ENCODE measurements around the gene TLE4.
"Not testable (repeated sequence)": the region's sequence is repeated elsewhere in the genome, so short reads cannot be mapped to it uniquely, and the experiment has no call there.

The TLE4 gene

DNA sequence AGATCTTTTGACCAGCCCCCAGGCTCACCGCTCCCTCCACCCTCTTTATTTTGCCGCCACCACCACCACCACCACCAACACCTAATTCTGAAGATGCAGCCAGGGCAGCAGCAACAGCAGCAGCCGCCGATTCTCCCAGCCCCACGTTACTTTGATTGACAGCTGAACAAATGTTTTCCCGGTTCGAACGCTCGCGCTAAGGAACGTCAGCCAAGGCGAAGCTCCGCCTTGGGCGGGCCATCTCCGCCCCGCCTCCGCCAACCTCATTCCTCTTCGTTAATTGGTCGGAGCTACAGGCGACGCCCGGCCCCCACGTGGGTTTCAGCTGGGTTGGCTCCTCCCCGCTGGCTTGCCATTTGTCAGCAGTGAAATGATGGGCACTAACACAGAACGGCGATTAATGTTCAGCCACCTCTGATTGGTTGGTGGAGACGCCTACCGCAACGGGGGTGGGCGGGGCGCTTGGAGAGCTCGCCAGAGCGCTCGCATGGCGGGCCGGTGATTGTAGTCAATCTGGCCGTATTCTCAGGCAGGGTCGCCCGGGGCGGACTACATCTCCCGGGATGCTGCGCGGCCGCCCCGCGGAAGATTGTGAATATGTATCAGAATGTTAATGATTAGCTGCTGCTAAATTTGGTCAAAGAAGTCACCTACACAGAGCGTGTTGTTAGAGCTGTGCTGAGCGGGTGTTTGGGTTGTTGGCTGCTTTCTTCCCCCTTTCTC, at the start of gene TLE4:
TLE4 (plus strand) TSS at position 657 of the 723 bp plus-strand sequence. CDS start 826 bp downstream, outside the sequence.
- DNase-seq (ENCODE audit: low spot score), result peak; percentile 98

DNA sequence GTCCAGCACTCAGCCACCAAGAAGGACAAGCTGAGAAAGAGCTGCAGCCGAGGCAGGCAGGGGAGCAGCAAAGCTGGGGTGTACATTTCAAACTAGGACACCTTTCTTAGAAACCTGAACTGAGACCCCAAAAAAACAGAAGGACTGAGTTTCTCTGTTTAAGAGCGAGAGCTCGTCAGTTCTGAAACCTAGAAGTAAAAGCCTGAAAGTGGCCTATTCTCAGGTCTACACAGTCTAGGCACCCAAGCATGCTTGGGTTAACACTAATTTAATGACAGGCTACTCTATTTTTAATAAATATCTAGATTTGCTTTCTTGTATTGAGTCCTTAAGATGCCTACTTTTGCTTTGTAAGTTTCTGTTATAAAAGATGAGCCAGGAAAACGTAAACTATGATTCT, 49.0 kb upstream of the TLE4 start:
- DNase-seq (ENCODE audit: low spot score), result no peak

DNA sequence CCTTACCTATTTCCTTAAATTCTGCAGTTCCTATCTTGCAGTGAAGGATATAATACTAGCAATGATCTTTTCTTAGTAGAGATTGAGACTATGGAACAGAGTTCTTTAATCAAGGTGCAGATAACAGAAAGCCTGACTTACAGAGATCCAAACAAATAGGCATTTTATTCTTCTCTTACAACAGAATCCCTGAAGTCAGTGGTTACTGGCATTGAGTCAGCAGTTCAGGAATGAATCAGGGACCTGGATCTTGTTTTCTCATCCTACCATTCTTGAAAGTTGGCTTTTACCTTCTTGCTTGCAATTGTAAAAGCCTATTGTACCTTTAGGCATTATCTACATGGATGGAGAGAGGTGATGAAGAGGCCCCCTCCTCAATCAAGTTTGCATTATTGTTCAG, 47.5 kb upstream of the TLE4 start:
- peak; percentile 16 for DNase-seq (ENCODE audit: low spot score)

DNA sequence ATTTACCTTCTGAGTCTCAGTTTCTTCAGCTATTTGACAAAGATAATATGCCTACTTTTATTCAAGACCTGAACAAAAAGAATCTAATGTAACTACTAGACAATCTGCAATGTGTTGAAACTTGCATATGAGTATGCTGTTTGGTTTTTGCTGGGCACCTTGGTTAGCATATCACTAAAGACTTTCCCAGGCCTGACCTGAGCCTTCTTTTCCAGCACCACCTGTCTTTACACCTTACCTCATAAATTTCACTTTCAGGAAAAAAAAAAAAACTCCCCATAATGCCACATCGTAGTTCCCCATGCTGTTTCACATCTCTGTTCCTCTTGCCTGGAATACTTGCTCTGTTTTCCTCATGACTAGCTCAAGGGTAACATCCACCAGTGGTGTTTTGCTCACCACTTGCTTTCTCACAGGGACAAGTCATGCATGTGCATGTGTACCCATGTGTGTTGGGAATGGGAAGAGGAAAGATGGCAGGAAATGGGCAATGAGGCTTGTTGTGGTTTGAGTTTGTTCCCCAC, 45.6 kb upstream of the TLE4 start:
- no peak for DNase-seq (ENCODE audit: low spot score)

DNA sequence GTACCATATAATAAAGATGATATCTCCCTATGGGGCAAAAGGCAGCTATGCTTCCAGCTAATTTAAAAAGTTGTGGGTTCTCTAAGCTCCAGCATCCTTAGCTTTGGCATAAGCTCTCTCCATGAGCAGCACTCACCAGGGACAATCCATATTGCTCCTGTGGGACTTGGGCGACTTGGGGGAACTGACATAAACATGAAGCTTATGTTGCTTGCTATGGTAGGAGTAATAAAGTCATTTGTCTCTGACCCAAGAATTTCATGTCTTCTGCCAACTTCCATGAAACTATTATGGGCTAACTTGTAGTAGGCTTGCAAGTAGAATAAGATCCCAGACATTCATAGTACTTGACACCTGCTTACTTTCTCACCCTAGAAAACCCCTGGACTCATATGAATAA, 36.2 kb upstream of the TLE4 start:
- DNase-seq (ENCODE audit: low spot score), result no peak

GRCh38 chr9:79537838-79538237, 33.9 kb upstream of the TLE4 start:
- no peak for DNase-seq (ENCODE audit: low spot score)

- DNase-seq (ENCODE audit: low spot score), result no peak
These were observed 28.8 kb upstream of the TLE4 start for GRCh38 chr9:79542735-79543620.

GRCh38 chr9:79544375-79544774, 27.4 kb upstream of the TLE4 start:
- DNase-seq (ENCODE audit: low spot score), result not testable (repeated sequence)

GRCh38 chr9:79551586-79551985, 20.2 kb upstream of the TLE4 start:
- no peak for DNase-seq (ENCODE audit: low spot score)

- no peak for DNase-seq (ENCODE audit: low spot score)
These were observed 19.8 kb upstream of the TLE4 start for GRCh38 chr9:79551994-79552393.

GRCh38 chr9:79555474-79556089, 16.2 kb upstream of the TLE4 start:
- no peak for DNase-seq (ENCODE audit: low spot score)

DNA sequence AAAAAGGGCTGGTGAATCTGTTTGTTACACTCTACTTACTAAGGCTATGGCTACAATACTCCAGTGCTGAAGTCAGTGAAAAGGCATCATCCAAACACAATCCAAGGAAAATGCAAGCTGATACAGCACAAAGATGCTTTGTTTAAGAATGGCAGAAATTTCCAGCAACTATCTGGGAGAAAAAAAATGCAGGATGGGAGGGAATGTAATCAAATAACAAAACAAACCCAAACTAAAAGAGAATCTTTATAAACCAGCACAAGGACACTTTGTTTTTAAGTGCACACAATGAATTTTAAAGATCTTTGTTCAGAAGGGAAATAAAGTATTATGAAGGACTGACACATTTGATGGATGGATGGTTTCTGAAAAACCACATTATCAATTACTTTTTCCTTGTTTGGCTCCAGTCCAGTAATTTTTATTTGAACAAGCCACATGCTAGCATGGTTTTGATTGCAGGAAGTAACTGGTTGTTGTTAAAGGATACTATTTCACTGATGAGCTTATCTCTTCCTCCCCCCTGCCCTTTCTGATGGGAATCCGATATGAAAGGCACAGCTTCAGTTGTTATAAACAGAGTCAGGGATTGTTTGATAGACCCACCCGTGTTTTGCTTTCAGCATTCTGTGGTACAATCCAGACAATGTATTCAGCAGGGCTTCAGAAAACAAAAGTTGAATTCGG, 12.1 kb upstream of the TLE4 start:
- no peak for DNase-seq (ENCODE audit: low spot score)

- DNase-seq (ENCODE audit: low spot score), result no peak
These were observed 8.9 kb upstream of the TLE4 start for GRCh38 chr9:79562749-79563386.

DNA sequence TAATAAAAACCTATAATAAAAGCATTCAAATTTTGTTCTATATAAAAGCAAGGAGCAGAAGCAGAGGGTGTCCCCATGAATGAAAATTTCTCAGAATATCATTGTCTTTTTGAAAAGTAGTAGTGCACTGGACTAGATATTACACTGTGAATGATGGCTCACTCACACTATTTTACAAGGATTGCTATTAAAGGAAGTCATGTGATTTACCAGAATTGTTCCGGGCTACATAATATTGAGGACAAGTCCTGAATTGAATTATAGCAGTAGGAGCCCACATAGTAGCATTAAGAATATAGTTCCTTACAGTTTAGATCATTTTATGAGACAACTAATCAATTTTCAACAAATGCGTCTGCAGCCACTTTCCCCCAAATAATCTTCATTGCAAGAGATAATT, 7.7 kb upstream of the TLE4 start:
- DNase-seq (ENCODE audit: low spot score), result no peak

DNA sequence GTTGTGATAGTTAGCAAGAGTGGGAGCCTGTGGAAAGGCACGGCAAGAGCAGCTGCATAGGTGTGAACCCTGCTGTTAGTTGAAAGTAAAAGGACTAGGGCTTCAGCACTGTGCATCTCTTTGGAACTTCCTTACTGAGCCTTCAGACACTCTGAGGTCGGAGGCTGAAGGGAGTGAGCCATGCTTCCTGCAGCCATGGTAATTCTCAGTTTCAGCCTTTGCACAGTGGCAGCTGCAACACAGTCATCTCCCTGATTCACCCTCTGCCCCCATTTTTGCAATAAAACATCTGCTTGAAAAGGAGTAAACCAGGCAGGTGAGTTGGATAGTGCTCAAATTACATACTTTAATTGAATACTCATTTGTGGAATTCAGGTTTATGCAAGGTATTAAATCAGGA, 6.5 kb upstream of the TLE4 start:
- no peak for DNase-seq (ENCODE audit: low spot score)

GRCh38 chr9:79567671-79568098, 4.1 kb upstream of the TLE4 start:
- no peak for DNase-seq (ENCODE audit: low spot score)

DNA sequence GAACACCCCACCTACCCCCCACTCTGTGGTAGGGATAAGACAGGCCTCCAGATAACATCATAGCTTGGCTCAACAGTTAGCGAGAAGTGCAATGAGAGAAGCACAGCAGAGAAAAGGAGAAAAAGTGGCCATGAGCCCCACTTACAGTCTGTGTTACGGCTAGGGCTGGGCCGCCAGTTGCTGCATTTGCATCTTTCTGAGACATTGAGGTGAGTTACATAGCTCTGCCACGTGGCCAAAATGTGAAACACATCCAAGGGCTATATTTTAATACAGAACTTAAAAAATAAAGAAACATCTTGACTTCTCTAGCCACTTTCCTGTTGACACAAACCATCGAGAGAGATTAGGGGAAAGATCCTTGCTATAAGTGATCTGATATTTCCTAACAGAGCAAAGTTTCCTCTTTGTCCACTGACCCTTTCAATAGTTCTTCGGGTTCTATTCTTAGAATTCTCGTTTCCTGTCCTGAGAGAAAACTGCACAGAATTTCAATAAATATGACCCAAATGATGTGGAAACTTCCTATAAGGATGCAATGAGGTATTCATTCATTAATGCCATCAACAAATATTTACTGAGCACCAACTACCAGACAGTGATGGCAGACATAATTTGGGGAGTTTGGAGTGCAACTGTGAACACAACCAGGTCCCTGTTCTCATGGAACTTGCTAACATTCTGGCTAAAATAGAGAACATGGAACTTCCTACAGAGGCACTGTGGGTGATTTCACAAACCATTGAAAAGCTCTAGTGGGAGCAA, 3.2 kb upstream of the TLE4 start:
- no peak for DNase-seq (ENCODE audit: low spot score)

GRCh38 chr9:79569814-79570447, 1.8 kb upstream of the TLE4 start:
- no peak for DNase-seq (ENCODE audit: low spot score)

DNA sequence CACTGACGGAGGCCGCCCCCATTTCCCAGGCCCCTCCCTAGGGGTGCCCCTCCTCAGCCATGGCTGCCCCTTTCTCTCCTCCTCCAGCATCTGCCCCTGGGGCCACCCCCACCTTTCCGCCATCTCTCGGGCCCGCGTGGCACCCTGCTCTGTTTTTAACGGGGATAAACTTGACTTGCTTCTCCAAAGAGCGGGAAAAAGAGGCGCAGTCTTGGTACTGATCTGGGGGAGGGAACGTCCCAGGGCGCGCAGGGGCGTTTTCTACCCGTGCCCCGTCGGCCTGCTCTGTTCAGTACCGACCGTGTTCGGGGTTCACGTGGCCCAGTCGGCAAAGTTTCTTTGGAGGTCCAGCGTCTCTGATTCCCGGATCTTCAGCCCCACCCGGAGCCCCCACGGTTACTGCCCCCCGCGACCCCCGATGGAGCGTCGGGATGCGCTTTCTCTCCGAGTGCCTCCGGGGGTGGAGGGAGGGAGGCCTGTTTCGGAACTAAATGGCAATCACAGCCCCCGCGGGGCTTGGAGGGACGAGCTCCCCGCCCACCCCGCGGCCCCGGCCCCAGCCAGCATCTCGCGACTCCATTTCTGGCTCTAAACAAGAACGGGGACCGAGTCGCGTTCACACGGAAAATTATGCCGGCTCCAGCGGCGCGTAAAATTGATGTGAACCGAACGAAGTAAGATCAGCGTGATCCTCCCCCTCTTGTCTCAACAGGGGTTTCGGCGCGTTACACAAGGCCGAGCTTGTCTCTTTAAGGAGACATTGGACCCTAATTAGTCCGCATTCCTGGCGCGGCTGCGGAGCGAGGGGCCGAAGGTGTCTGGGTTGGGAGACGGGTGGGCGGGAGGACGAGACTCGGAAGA, 1.1 kb upstream of the TLE4 start:
- DNase-seq (ENCODE audit: low spot score), result peak; percentile 57

Measured in GM03348 (cell line).